Activated CD8-positive, alpha-beta memory T cell treated with anti-CD3 and anti-CD28 coated beads, Interleukin-2, amount 10 ng/mL, durations not matched to agents 7 days and 5 days (primary cell): ENCODE measurements around the gene MYPN. TPM values are rescaled to one million over a fixed set of nuclear protein-coding genes. Genes with fewer than 3 reads are reported as not detected.
A peak's percentile ranks its signal among the peaks of the same experiment; 100 is the strongest.

ENCODE experiments used
- ATAC-seq: fragments of 150-1000 bp; cut with Tn5 transposase; one replicate; pipeline ENCODE4 v1.10.0; 2021; ENCODE audit warnings: moderate library complexity
- CTCF ChIA-PET: fragments of 350-600 bp; sonication (Branson Sonifier 250); formaldehyde crosslinking; loops from one replicate; lab custom pipeline; 2021; ENCODE audit warnings: antibody characterized with exemption; lab: Charles Lee
- DNase-seq: peaks from one replicate; pipeline ENCODE4 v3.0.0-alpha.2; 2020
- H3K27ac Mint-ChIP-seq: one replicate; pipeline ENCODE4 v1.8.0; 2021; ENCODE audit warnings: mild to moderate bottlenecking, mixed read lengths
- H3K27me3 Mint-ChIP-seq: one replicate; pipeline ENCODE4 v1.8.0; 2021; ENCODE audit warnings: mixed read lengths
- H3K36me3 Mint-ChIP-seq: one replicate; pipeline ENCODE4 v1.8.0; 2021; ENCODE audit warnings: mild to moderate bottlenecking, mixed read lengths
- H3K4me1 Mint-ChIP-seq: one replicate; pipeline ENCODE4 v1.8.0; 2021; ENCODE audit warnings: mixed read lengths
- H3K4me3 Mint-ChIP-seq: one replicate; pipeline ENCODE4 v1.8.0; 2021; ENCODE audit warnings: mild to moderate bottlenecking, moderate library complexity, mixed read lengths
- H3K9me3 Mint-ChIP-seq: one replicate; pipeline ENCODE4 v1.8.0; 2022; ENCODE audit warnings: low read depth, mixed read lengths
- total RNA-seq, 2 experiments: library from RNA; stranded (reverse); gene quantifications; one replicate each; pipeline ENCODE4 v1.2.3, GENCODE V29; 2021

The MYPN gene
- total RNA-seq, 2 experiments from 2014 or later: not detected

GRCh38 chr10:68083953-68084352 is 25.3 kb upstream of the MYPN start:
- peaks cover 15% of the 10 kb centered on the region for H3K27me3 Mint-ChIP-seq
- CTCF ChIA-PET: interaction anchor here (1.4 kb wide), 1 partner anchor 72 kb away, joined by 5 read pairs; no protein-coding TSS in a partner anchor
- no peak for ATAC-seq
- peaks cover 16% of the 10 kb centered on the region for H3K4me1 Mint-ChIP-seq
- H3K4me3 Mint-ChIP-seq: no peak overlapping the region
- no peaks in the 10 kb centered on the region for H3K9me3 Mint-ChIP-seq
- no peak for DNase-seq
- peaks cover 2% of the 10 kb centered on the region for H3K36me3 Mint-ChIP-seq
- no peak overlapping the region for H3K27ac Mint-ChIP-seq

- peaks cover 18% of the 10 kb centered on the region for H3K4me1 Mint-ChIP-seq
- no peak overlapping the region for H3K27ac Mint-ChIP-seq
- CTCF ChIA-PET: interaction anchor here (1.4 kb wide), 1 partner anchor 72 kb away, joined by 5 read pairs; no protein-coding TSS in a partner anchor
- no peaks in the 10 kb centered on the region for H3K9me3 Mint-ChIP-seq
- peaks cover 2% of the 10 kb centered on the region for H3K36me3 Mint-ChIP-seq
- no peak overlapping the region for H3K4me3 Mint-ChIP-seq
- no peak for ATAC-seq
- DNase-seq: no peak
- H3K27me3 Mint-ChIP-seq: peaks cover 15% of the 10 kb centered on the region
Measured at GRCh38 chr10:68084469-68084868, 24.8 kb upstream of the MYPN start.

- Mint-ChIP-seq H3K9me3 (no peaks in the 10 kb centered on the region), H3K4me1 (peaks cover 18% of the 10 kb centered on the region), H3K27ac (no peak overlapping the region), H3K27me3 (peaks cover 15% of the 10 kb centered on the region), H3K36me3 (peaks cover 2% of the 10 kb centered on the region), H3K4me3 (no peak overlapping the region)
- ATAC-seq (no peak), DNase-seq (no peak)
- CTCF ChIA-PET: no interaction called here
Measured at GRCh38 chr10:68086011-68086410, 23.3 kb upstream of the MYPN start.

GRCh38 chr10:68086910-68087684 is 22.2 kb upstream of the MYPN start:
- no peak for DNase-seq
- Mint-ChIP-seq H3K4me3 (no peak overlapping the region), H3K36me3 (peaks cover 2% of the 10 kb centered on the region), H3K27ac (no peak overlapping the region), H3K27me3 (peaks cover 15% of the 10 kb centered on the region), H3K9me3 (no peaks in the 10 kb centered on the region), H3K4me1 (peaks cover 18% of the 10 kb centered on the region)
- CTCF ChIA-PET: interaction anchor here (1.1 kb wide), 2 partner anchors 68 to 261 kb away, joined by 3 read pairs; no protein-coding TSS in a partner anchor
- ATAC-seq: no peak

GRCh38 chr10:68087685-68088401 is 21.4 kb upstream of the MYPN start:
- no peak for ATAC-seq
- H3K4me3 Mint-ChIP-seq: no peak overlapping the region
- H3K27me3 Mint-ChIP-seq: peaks cover 12% of the 10 kb centered on the region
- DNase-seq: no peak
- H3K4me1 Mint-ChIP-seq: peaks cover 18% of the 10 kb centered on the region
- H3K27ac Mint-ChIP-seq: no peak overlapping the region
- no peaks in the 10 kb centered on the region for H3K9me3 Mint-ChIP-seq
- peaks cover 2% of the 10 kb centered on the region for H3K36me3 Mint-ChIP-seq
- CTCF ChIA-PET: interaction anchor here (1.1 kb wide), 2 partner anchors 67 to 261 kb away, joined by 3 read pairs; no protein-coding TSS in a partner anchor

GRCh38 chr10:68088740-68089139 is 20.5 kb upstream of the MYPN start:
- Mint-ChIP-seq H3K9me3 (no peaks in the 10 kb centered on the region), H3K4me3 (peak overlapping the region; percentile 51), H3K27me3 (peaks cover 4% of the 10 kb centered on the region), H3K4me1 (peaks cover 18% of the 10 kb centered on the region), H3K36me3 (peaks cover 2% of the 10 kb centered on the region), H3K27ac (peak overlapping the region; percentile 33)
- no peak for DNase-seq
- ATAC-seq: peak; percentile 70
- CTCF ChIA-PET: no interaction called here

- CTCF ChIA-PET: interaction anchor here (1.3 kb wide), 2 partner anchors 9 to 65 kb away, joined by 3 read pairs; no protein-coding TSS in a partner anchor
- ATAC-seq (no peak), DNase-seq (no peak)
- no peaks in the 10 kb centered on the region for H3K9me3 Mint-ChIP-seq
- peaks cover 18% of the 10 kb centered on the region for H3K4me1 Mint-ChIP-seq
- no peak overlapping the region for H3K4me3 Mint-ChIP-seq
- H3K27ac Mint-ChIP-seq: no peak overlapping the region
- no peaks in the 10 kb centered on the region for H3K27me3 Mint-ChIP-seq
- H3K36me3 Mint-ChIP-seq: peaks cover 2% of the 10 kb centered on the region
Measured at GRCh38 chr10:68090586-68090985, 18.7 kb upstream of the MYPN start.

- Mint-ChIP-seq H3K27ac (no peak overlapping the region), H3K4me3 (no peak overlapping the region), H3K4me1 (peaks cover 13% of the 10 kb centered on the region), H3K27me3 (no peaks in the 10 kb centered on the region), H3K9me3 (no peaks in the 10 kb centered on the region), H3K36me3 (peaks cover 2% of the 10 kb centered on the region)
- no peak for ATAC-seq
- CTCF ChIA-PET: interaction anchor here (0.9 to 1.3 kb wide), 3 partner anchors 9 to 237 kb away, joined by 3 to 4 read pairs (median 3); no protein-coding TSS in a partner anchor
- DNase-seq: no peak
Measured at GRCh38 chr10:68092512-68092911, 16.8 kb upstream of the MYPN start.

- peaks cover 4% of the 10 kb centered on the region for H3K4me1 Mint-ChIP-seq
- H3K27me3 Mint-ChIP-seq: no peaks in the 10 kb centered on the region
- no peak overlapping the region for H3K4me3 Mint-ChIP-seq
- CTCF ChIA-PET: no interaction called here
- ATAC-seq (no peak), DNase-seq (no peak)
- H3K9me3 Mint-ChIP-seq: no peaks in the 10 kb centered on the region
- no peaks in the 10 kb centered on the region for H3K36me3 Mint-ChIP-seq
- no peak overlapping the region for H3K27ac Mint-ChIP-seq
Measured at GRCh38 chr10:68095153-68095552, 14.1 kb upstream of the MYPN start.

GRCh38 chr10:68096913-68097516 is 12.3 kb upstream of the MYPN start:
- ATAC-seq: no peak
- CTCF ChIA-PET: interaction anchor here (1.0 kb wide), 1 partner anchor 16 kb away, joined by 3 read pairs; no protein-coding TSS in a partner anchor
- no peak for DNase-seq

GRCh38 chr10:68099736-68100135 is 9.6 kb upstream of the MYPN start:
- no peak overlapping the region for H3K27ac Mint-ChIP-seq
- ATAC-seq: no peak
- H3K36me3 Mint-ChIP-seq: no peaks in the 10 kb centered on the region
- H3K4me3 Mint-ChIP-seq: no peak overlapping the region
- CTCF ChIA-PET: interaction anchor here (1.1 to 2.6 kb wide), 2 partner anchors 9 to 56 kb away, joined by 3 to 7 read pairs; no protein-coding TSS in a partner anchor
- no peak for DNase-seq
- no peaks in the 10 kb centered on the region for H3K9me3 Mint-ChIP-seq
- H3K4me1 Mint-ChIP-seq: peaks cover 8% of the 10 kb centered on the region
- peaks cover 2% of the 10 kb centered on the region for H3K27me3 Mint-ChIP-seq

More at GRCh38 chr10:68096913-68097516, 12.3 kb upstream of the MYPN start:
- H3K36me3 Mint-ChIP-seq: no peaks in the 10 kb centered on the region
- H3K9me3 Mint-ChIP-seq: no peaks in the 10 kb centered on the region
- no peak overlapping the region for H3K4me3 Mint-ChIP-seq
- peaks cover 8% of the 10 kb centered on the region for H3K4me1 Mint-ChIP-seq
- H3K27ac Mint-ChIP-seq: no peak overlapping the region
- H3K27me3 Mint-ChIP-seq: no peaks in the 10 kb centered on the region

- Mint-ChIP-seq H3K27me3 (peaks cover 2% of the 10 kb centered on the region), H3K27ac (no peak overlapping the region), H3K4me1 (peaks cover 8% of the 10 kb centered on the region), H3K36me3 (no peaks in the 10 kb centered on the region), H3K4me3 (no peak overlapping the region), H3K9me3 (no peaks in the 10 kb centered on the region)
- ATAC-seq: no peak
- CTCF ChIA-PET: interaction anchor here (1.6 to 2.6 kb wide), 3 partner anchors 9 to 312 kb away, joined by 4 to 7 read pairs (median 4); no protein-coding TSS in a partner anchor
- DNase-seq: no peak
Measured at GRCh38 chr10:68101066-68101465, 8.2 kb upstream of the MYPN start.
